ENCODE measurements around the gene ITPRIP. TPM values are rescaled to one million over a fixed set of nuclear protein-coding genes. Genes with fewer than 3 reads are reported as not detected.

Gene ITPRIP
- total RNA-seq, 1 donor from 2014 or later: 19.9 TPM

DNA sequence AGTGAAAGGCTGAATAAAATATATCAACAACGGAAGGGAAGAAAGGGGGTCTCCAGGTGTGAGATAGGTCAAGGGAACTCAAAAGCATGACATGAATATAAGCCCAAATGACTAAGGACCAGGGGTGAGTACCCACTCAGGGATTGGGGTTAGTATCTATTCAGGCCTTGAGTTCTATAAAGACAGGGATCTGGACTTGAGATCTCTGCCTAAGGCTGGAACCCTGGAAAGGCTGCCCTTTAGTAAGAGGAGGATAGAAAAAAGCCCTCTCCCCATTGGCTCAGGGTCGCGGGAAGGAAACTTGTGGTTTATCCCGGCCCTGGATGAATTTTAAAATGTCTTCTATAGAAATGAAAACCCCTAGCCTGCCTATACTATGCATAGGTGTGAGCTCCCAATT lies 2.4 kb upstream of the ITPRIP start:
- no peaks in the 10 kb centered on the region for H3K36me3 Mint-ChIP-seq
- TF ChIP-seq, protein P1, sequence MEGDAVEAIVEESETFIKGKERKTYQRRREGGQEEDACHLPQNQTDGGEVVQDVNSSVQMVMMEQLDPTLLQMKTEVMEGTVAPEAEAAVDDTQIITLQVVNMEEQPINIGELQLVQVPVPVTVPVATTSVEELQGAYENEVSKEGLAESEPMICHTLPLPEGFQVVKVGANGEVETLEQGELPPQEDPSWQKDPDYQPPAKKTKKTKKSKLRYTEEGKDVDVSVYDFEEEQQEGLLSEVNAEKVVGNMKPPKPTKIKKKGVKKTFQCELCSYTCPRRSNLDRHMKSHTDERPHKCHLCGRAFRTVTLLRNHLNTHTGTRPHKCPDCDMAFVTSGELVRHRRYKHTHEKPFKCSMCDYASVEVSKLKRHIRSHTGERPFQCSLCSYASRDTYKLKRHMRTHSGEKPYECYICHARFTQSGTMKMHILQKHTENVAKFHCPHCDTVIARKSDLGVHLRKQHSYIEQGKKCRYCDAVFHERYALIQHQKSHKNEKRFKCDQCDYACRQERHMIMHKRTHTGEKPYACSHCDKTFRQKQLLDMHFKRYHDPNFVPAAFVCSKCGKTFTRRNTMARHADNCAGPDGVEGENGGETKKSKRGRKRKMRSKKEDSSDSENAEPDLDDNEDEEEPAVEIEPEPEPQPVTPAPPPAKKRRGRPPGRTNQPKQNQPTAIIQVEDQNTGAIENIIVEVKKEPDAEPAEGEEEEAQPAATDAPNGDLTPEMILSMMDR (conservative IDR thresholded peaks at IDR 0.05): no peak
- H3K27me3 Mint-ChIP-seq: peaks cover 3% of the 10 kb centered on the region
- H3K27ac Mint-ChIP-seq: no peak overlapping the region
- DNase-seq (ENCODE audit: extremely low spot score, unreplicated experiment): no peak
- peaks cover 25% of the 10 kb centered on the region for H3K4me1 Mint-ChIP-seq (ENCODE audit: unreplicated experiment)
- no peaks in the 10 kb centered on the region for H3K9me3 Mint-ChIP-seq
- peak overlapping the region; percentile 99 for H3K4me3 Mint-ChIP-seq

DNA sequence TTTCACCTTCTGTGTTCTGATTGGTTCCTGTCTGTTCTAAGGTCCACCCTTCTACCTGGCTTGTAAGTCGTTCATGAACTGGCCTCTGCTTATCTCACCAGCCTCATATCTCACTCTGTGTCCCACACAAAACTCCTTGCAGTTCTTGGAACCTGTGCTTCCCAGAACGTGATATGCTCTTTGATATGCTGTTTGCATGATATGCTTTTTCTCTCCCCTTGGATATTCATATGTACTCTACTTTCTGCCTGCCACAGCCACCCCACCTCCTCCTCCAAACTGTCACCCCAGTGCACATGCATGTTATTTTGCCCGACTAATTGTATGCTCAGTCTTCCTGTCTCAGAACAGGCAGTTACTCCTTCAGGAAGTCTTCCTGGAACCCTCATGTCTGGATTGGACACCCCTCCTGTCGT lies 1.9 kb upstream of the ITPRIP start:
- DNase-seq (ENCODE audit: extremely low spot score, unreplicated experiment): no peak
- H3K27ac Mint-ChIP-seq: peak overlapping the region; percentile 98

DNA sequence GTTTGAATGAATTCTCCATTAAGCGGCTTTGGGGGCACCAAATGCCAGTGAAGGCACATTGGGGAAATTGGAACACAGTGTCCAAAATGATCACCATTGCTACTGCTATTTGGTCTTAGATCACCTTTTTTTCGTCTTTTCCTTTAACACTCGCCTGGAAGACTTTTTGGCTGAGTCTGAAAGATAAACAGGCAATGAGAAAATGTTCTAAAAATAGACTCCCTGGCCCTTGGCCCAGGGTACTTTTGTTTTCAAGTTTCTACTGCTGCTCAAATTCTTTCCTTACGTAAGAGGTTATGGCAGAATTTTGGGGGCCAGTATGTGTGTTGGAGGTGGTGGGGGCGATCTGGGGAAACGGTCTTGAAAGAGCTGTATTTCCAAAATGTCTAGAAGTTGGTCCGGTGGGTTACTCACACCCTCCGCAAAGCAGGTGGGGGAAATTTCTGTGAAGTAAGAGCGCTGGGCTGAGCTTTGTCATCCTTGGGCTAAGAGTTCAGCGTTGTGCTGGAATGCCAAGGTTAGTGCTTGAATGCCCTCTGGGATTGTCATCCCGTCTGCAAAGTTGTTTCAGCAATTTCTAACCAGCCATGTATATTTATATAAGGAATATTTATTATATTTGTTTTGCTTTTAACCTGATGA lies 1.3 kb upstream of the ITPRIP start:
- Mint-ChIP-seq H3K27ac (peak overlapping the region; percentile 98), H3K4me3 (peak overlapping the region; percentile 99), H3K9me3 (no peaks in the 10 kb centered on the region), H3K36me3 (no peaks in the 10 kb centered on the region), H3K4me1 (ENCODE audit: unreplicated experiment) (peaks cover 32% of the 10 kb centered on the region), H3K27me3 (peaks cover 3% of the 10 kb centered on the region)
- TF ChIP-seq, protein P1 (conservative IDR thresholded peaks at IDR 0.05): no peak
- DNase-seq (ENCODE audit: extremely low spot score, unreplicated experiment): no peak

More for the DNA sequence above, 1.9 kb upstream of the ITPRIP start:
- Mint-ChIP-seq H3K4me1 (ENCODE audit: unreplicated experiment) (peaks cover 30% of the 10 kb centered on the region), H3K36me3 (no peaks in the 10 kb centered on the region), H3K27me3 (peaks cover 3% of the 10 kb centered on the region), H3K9me3 (no peaks in the 10 kb centered on the region), H3K4me3 (peak overlapping the region; percentile 99)
- TF ChIP-seq, protein P1 (conservative IDR thresholded peaks at IDR 0.05): no peak

DNA sequence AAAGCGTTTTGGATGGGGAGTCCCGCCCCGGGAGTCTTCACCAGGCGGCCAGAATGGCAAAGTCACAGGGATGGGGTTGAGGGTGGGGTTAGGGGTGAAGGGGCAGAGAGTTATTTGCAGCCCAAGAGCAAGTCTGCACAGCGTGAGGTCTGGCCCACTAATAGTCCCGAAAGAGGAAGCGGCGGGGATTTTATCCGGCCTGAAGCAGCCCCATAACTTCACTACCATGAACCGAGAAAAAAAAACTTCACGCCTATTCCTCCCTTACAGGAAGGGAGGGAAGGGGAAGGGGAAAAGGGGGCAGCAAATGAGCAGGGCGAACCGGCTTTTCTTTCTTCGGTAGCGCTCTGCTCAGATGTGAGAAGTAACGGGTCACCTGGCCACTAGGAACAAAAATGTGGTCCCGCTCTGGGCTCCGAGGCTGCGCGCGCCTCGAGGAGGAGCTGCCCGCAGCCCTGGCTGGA lies 712 bp downstream of the ITPRIP start:
- H3K27ac Mint-ChIP-seq: peak overlapping the region; percentile 98
- H3K9me3 Mint-ChIP-seq: no peaks in the 10 kb centered on the region
- peaks cover 33% of the 10 kb centered on the region for H3K4me1 Mint-ChIP-seq (ENCODE audit: unreplicated experiment)
- H3K27me3 Mint-ChIP-seq: peaks cover 3% of the 10 kb centered on the region
- TF ChIP-seq, protein P1 (conservative IDR thresholded peaks at IDR 0.05): no peak
- no peaks in the 10 kb centered on the region for H3K36me3 Mint-ChIP-seq
- H3K4me3 Mint-ChIP-seq: peak overlapping the region; percentile 99
- no peak for DNase-seq (ENCODE audit: extremely low spot score, unreplicated experiment)

DNA sequence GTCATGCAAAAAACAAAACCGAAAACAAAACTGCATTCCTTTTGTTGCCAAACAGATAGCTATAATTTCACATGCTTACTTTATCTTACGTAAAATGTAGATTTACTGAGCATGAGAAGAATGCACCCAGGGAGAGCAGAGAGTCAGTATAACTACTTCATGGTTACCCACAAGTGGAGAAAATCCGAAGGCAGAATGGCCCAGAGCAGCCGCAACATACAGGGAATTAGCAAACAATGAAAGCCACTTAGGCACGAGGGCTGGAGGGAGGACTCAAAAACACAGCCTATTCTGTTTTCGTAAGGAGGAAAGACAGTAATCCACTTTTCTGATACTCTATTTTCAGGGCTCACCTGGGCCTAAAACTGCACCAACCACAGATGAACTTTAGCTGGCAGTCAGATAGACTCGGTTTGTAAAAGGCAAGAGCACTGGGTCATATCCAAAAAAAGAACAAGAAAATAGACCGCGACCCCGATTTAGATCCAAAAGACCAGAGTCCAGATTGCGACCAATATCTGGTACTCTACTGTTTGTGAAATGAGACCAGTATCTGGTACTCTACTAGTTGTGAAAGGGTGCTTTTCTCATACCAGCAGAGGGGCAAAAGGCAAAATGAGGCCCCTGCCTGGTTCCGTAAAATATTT lies 1.3 kb downstream of the ITPRIP start:
- H3K4me3 Mint-ChIP-seq: peak overlapping the region; percentile 99
- H3K9me3 Mint-ChIP-seq: no peaks in the 10 kb centered on the region
- TF ChIP-seq, protein P1 (conservative IDR thresholded peaks at IDR 0.05): no peak
- no peaks in the 10 kb centered on the region for H3K36me3 Mint-ChIP-seq
- peaks cover 3% of the 10 kb centered on the region for H3K27me3 Mint-ChIP-seq
- DNase-seq (ENCODE audit: extremely low spot score, unreplicated experiment): no peak
- peak overlapping the region; percentile 98 for H3K27ac Mint-ChIP-seq
- H3K4me1 Mint-ChIP-seq (ENCODE audit: unreplicated experiment): peaks cover 35% of the 10 kb centered on the region

All from type B pancreatic cell (in vitro differentiated cells).